Measurements from ENCODE around the gene CAMSAP2. TPM values are rescaled to one million over a fixed set of nuclear protein-coding genes. Genes with fewer than 3 reads are reported as not detected.
A peak's percentile ranks its signal among the peaks of the same experiment; 100 is the strongest.
"Not testable (repeated sequence)": the region's sequence is repeated elsewhere in the genome, so short reads cannot be mapped to it uniquely, and the experiment has no call there.

The CAMSAP2 gene
- total RNA-seq, 6 experiments from 2014 or later = 30.2 to 35.6 (median 33.3) TPM

DNA sequence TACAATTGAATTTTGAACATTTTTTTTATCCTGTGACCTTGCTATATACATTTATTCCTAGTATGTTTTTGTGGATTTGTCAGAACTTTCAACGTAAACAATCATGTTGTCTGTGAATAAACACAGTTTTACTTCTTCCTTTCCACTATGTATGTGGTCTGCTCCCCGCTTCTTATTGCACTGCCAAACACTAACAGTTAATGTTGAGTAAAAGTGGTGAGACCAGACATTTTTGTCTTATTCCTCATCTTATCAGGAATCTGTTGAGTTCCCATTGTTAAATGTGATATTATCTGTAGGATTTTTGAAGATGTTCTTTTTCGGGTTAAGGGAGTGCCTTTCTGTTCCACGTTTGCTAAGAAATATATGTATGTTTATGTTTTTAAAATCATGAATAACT is 45.9 kb downstream of the CAMSAP2 start:
- Mint-ChIP-seq H3K27me3 (ENCODE audit: insufficient read depth) (no peaks in the 10 kb centered on the region), H3K36me3 (ENCODE audit: low read depth) (peaks cover 30% of the 10 kb centered on the region), H3K4me1 (ENCODE audit: low read depth) (peaks cover 57% of the 10 kb centered on the region), H3K27ac (peak overlapping the region; percentile 45), H3K9me3 (no peaks in the 10 kb centered on the region), H3K4me3 (peak overlapping the region; percentile 52)
- peak; percentile 67 for DNase-seq
- TF ChIP-seq, protein P1, sequence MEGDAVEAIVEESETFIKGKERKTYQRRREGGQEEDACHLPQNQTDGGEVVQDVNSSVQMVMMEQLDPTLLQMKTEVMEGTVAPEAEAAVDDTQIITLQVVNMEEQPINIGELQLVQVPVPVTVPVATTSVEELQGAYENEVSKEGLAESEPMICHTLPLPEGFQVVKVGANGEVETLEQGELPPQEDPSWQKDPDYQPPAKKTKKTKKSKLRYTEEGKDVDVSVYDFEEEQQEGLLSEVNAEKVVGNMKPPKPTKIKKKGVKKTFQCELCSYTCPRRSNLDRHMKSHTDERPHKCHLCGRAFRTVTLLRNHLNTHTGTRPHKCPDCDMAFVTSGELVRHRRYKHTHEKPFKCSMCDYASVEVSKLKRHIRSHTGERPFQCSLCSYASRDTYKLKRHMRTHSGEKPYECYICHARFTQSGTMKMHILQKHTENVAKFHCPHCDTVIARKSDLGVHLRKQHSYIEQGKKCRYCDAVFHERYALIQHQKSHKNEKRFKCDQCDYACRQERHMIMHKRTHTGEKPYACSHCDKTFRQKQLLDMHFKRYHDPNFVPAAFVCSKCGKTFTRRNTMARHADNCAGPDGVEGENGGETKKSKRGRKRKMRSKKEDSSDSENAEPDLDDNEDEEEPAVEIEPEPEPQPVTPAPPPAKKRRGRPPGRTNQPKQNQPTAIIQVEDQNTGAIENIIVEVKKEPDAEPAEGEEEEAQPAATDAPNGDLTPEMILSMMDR (IDR thresholded peaks at IDR 0.05) = no peak

DNA sequence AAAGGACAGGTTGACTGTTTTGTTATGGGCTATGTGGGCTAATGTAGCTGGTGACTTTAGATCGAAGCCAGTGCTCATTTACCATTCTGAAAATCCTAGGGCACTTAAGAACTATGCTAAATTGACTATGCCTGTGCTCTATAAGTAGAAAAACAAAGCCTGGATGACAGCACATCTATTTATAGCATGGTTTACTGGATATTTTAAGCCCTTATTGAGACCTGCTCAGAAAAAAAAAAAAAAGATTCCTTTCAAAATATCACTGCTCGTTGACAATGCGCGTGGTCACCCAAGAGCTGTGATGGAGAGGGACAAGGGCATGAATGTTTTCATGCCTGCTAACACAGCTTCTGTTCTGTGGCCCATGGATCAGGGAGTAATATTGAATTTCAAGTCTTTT is 48.1 kb downstream of the CAMSAP2 start:
- DNase-seq = no peak
- peaks cover 30% of the 10 kb centered on the region for H3K36me3 Mint-ChIP-seq (ENCODE audit: low read depth)
- no peaks in the 10 kb centered on the region for H3K9me3 Mint-ChIP-seq
- H3K4me1 Mint-ChIP-seq (ENCODE audit: low read depth) = peaks cover 37% of the 10 kb centered on the region
- TF ChIP-seq, protein P1 (IDR thresholded peaks at IDR 0.05) = no peak
- H3K27ac Mint-ChIP-seq = no peak overlapping the region
- no peak overlapping the region for H3K4me3 Mint-ChIP-seq
- H3K27me3 Mint-ChIP-seq (ENCODE audit: insufficient read depth) = 0 out of 2 replicates have a peak, but pooled peaks cover 2% of the 10 kb centered on the region

DNA sequence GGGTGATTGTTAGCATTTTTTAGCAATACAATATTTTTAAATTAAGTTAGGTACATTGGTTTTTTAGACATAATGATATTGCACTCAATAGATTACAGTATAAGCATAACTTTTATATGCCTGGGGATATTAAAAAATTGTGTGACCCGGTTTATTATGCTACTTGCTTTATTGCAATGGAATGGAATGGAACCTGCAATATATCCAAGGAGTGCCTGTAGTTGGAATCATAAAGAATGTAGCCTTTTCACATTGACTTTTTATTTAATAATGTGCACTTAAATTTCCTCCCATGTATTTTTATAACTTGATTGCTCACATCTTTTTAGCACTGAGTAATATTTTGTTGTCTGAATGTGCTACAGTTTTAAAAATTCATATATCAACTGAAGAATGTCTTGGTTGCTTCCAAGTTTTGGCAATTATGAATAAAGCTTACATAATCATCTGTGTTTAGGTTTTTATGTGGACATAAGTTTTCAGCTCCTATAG is 49.2 kb downstream of the CAMSAP2 start:
- TF ChIP-seq, protein P1 (IDR thresholded peaks at IDR 0.05) = no peak
- Mint-ChIP-seq H3K4me3 (no peak overlapping the region), H3K36me3 (ENCODE audit: low read depth) (peaks cover 27% of the 10 kb centered on the region), H3K27ac (no peak overlapping the region), H3K9me3 (no peaks in the 10 kb centered on the region), H3K27me3 (ENCODE audit: insufficient read depth) (0 out of 2 replicates have a peak, but pooled peaks cover 2% of the 10 kb centered on the region), H3K4me1 (ENCODE audit: low read depth) (peaks cover 42% of the 10 kb centered on the region)
- DNase-seq = no peak

DNA sequence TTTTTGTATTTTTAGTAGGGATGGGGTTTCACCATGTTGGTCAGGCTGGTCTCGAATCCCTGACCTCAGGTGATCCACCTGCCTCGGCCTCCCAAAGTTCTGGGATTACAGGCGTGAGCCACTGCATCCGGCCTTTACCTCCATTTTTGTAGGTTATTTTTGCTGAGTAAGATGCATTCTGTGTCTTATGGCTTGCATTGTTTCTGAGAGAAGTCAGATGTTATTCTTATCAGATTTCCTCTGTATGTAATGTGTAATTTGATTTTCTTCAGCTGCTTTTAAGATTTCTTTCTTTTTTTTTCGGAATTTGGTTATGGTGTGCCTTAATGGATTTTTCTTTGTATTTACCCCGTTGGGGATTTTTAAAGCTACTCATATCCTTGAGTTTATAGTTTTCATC is 52.3 kb downstream of the CAMSAP2 start:
- DNase-seq; H3K9me3 Mint-ChIP-seq; H3K27me3 Mint-ChIP-seq (ENCODE audit: insufficient read depth); H3K4me3 Mint-ChIP-seq; H3K27ac Mint-ChIP-seq: not testable (repeated sequence)
- H3K36me3 Mint-ChIP-seq (ENCODE audit: low read depth) = peaks cover 22% of the 10 kb centered on the region
- H3K4me1 Mint-ChIP-seq (ENCODE audit: low read depth) = peaks cover 49% of the 10 kb centered on the region

DNA sequence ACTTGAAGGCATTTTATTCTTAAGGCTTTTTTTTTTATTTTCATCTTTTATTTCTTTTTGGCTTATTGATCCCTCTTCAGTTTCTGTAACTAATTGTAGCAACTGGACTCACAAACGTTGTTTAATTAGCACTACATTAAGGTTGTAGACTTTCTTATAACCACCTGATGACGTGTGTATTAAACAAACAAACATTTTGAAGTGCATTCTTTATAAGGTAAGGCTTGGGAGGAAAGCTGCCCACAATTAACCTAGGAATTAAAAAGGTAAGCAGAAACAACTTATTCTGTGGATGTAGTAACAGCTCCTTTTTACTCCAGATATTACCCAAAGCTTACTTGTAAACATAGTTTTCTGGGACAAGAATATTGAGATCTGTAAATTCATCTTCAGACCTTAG is 55.0 kb downstream of the CAMSAP2 start:
- Mint-ChIP-seq H3K4me3 (no peak overlapping the region), H3K27ac (no peak overlapping the region), H3K27me3 (ENCODE audit: insufficient read depth) (0 out of 2 replicates have a peak, but pooled peaks cover 2% of the 10 kb centered on the region), H3K36me3 (ENCODE audit: low read depth) (peaks cover 11% of the 10 kb centered on the region), H3K4me1 (ENCODE audit: low read depth) (peaks cover 43% of the 10 kb centered on the region), H3K9me3 (no peaks in the 10 kb centered on the region)
- DNase-seq = no peak
- TF ChIP-seq, protein P1 (IDR thresholded peaks at IDR 0.05) = no peak

DNA sequence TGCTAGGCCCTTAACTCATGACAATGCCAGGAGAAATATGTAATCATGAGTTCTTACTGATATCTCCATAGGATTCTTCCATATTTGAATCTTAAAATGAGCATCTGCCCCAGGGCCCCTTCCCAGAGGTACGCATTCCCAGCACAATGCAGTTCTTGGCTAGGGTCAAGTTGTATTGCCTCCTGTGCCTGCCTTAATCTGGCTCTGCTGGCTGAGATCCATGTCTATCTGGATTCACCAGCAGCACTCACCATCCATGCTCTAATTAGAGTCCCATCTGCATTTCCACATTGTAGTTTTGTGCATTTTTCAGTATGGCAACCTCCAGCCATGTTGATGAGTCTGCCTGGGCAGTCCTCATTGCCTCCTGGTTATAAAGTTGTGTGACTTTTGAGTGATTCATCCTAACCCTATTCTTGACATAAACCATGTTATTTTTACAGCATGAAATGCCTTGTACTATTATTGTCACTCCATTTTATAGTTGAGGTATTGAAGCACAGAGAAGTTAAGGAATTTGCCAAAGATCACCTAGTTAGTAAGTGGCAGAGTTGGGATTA is 55.9 kb downstream of the CAMSAP2 start:
- peak; percentile 38 for DNase-seq
- TF ChIP-seq, protein P1 (IDR thresholded peaks at IDR 0.05) = no peak
- peak overlapping the region; percentile 29 for H3K4me3 Mint-ChIP-seq
- H3K36me3 Mint-ChIP-seq (ENCODE audit: low read depth) = peaks cover 11% of the 10 kb centered on the region
- H3K9me3 Mint-ChIP-seq = no peaks in the 10 kb centered on the region
- peaks cover 35% of the 10 kb centered on the region for H3K4me1 Mint-ChIP-seq (ENCODE audit: low read depth)
- H3K27me3 Mint-ChIP-seq (ENCODE audit: insufficient read depth) = 0 out of 2 replicates have a peak, but pooled peaks cover 2% of the 10 kb centered on the region
- peak overlapping the region; percentile 85 for H3K27ac Mint-ChIP-seq

All from HFFc6 (cell line).